ENCODE measurements around the gene RAG1. TPM values are rescaled to one million over a fixed set of nuclear protein-coding genes. Genes with fewer than 3 reads are reported as not detected.

The RAG1 gene
- total and polyA plus RNA-seq, 9 of the 15 experiments (the other 6 are each of a cell fraction or from before 2014, with no cell fraction given) = 0.49 to 2.5 (median 1.7) TPM

GRCh38 chr11:36586543-36586942 is 18.7 kb downstream of the RAG1 start:
- H3K9me1 ChIP-seq (ENCODE audit: control insufficient read depth, insufficient read depth, low read length) = no peaks in the 10 kb centered on the region
- H3K4me1 ChIP-seq (replicated peaks in 1 of 2; ENCODE audit: control insufficient read depth in 2 of 2, insufficient read depth in 2 of 2, low read length in 2 of 2) = no peaks in the 10 kb centered on the region
- no peaks in the 10 kb centered on the region for H4K20me1 ChIP-seq (replicated peaks; ENCODE audit: control insufficient read depth, insufficient read depth, low read length)
- DNase-seq (ENCODE audit: extremely low read depth in 1 of 4, low spot score in 3 of 4) (no peak), ATAC-seq (peak; percentile 52; the same call in 2 of the 3 replicates), FAIRE-seq (no peak)
- in situ Hi-C loops (cut with MboI) = no loop called here
- no peak overlapping the region for H3K4me2 ChIP-seq (ENCODE audit: insufficient read depth, low read length)
- no peak overlapping the region for H2AFZ ChIP-seq (ENCODE audit: low read depth, low read length)
- BruUV-seq (replicated peaks) = no TSS peak
- intact Hi-C loops (cut with micrococcal nuclease) = no loop called here
- H3K4me3 ChIP-seq = no peak overlapping the region
- no peaks in the 10 kb centered on the region for H3K79me2 ChIP-seq (ENCODE audit: control insufficient read depth, insufficient read depth, low read length)
- no peak overlapping the region for H3K9ac ChIP-seq (ENCODE audit: insufficient read depth in 1 of 2, low read depth in 2 of 2, low read length in 2 of 2)
- no peaks in the 10 kb centered on the region for H3K36me3 ChIP-seq (ENCODE audit: control insufficient read depth, insufficient read depth, low read length)
- no peak overlapping the region for H3K27ac ChIP-seq (ENCODE audit: extremely low read depth, low read depth, low read length)
- no peaks in the 10 kb centered on the region for H3K27me3 ChIP-seq (ENCODE audit: control insufficient read depth in 2 of 2, insufficient read depth in 2 of 2, low read length in 2 of 2)
- CTCF ChIA-PET (ENCODE audit: low intra/inter-chr PET ratio) = no interaction called here
- no peaks in the 10 kb centered on the region for H3K9me3 ChIP-seq (replicated peaks; ENCODE audit: control insufficient read depth, insufficient read depth, low read depth, low read length)
- POLR2A ChIA-PET = no interaction called here
- TF ChIP-seq NRF1 (conservative IDR thresholded peaks at IDR 0.05 in 1 of 2, IDR thresholded peaks at IDR 0.05 in 1 of 2) (no peak), ZBTB7A (IDR thresholded peaks at IDR 0.05; ENCODE audit: borderline replicate concordance, control insufficient read depth, low read depth, low read length) (no peak), NFIC (IDR thresholded peaks at IDR 0.05) (no peak), FOS (IDR thresholded peaks at IDR 0.05; ENCODE audit: extremely low read depth, insufficient read length) (peak; percentile 13), SIX5 (IDR thresholded peaks at IDR 0.05; ENCODE audit: borderline replicate concordance in 1 of 2, insufficient read depth in 1 of 2, low read depth in 1 of 2, low read length in 2 of 2) (peak; percentile 31 to 36; a peak in 1 of 4 replicates), ZNF143 (CRISPR knock-in tag; IDR thresholded peaks at IDR 0.05) (peak; percentile 62; the same call in 1 of the 2 replicates), RAD51 (IDR thresholded peaks at IDR 0.05; ENCODE audit: borderline replicate concordance, low read depth) (peak; percentile 62), MCM2 (IDR thresholded peaks at IDR 0.05; ENCODE audit: low read depth) (no peak), GABPB1 (CRISPR knock-in tag; IDR thresholded peaks at IDR 0.05) (no peak), HNRNPK (IDR thresholded peaks at IDR 0.05; ENCODE audit: low read depth, low read length, poor library complexity, severe bottlenecking) (no peak), GMEB1 (CRISPR knock-in tag; IDR thresholded peaks at IDR 0.05) (0 out of 2 replicates have a peak, but pooled peaks have one; percentile 5), ELF1 (tag; IDR thresholded peaks at IDR 0.05) (no peak), MXD1 (CRISPR knock-in tag; IDR thresholded peaks at IDR 0.05; ENCODE audit: borderline replicate concordance, poor library complexity, severe bottlenecking) (no peak)

Measured in K562 (cell line).